ENCODE data around the gene GALNT16. TPM values are rescaled to one million over a fixed set of nuclear protein-coding genes. Genes with fewer than 3 reads are reported as not detected.

The GALNT16 gene
- total RNA-seq, 1 donor from 2014 or later: 0.11 TPM

GRCh38 chr14:69327507-69327906, 67.5 kb downstream of the GALNT16 start:
- intact Hi-C loops (cut with micrococcal nuclease): no loop called here
- Mint-ChIP-seq H3K27ac (no peak overlapping the region), H3K27me3 (ENCODE audit: low read depth) (no peaks in the 10 kb centered on the region), H3K4me3 (ENCODE audit: low read depth) (no peak overlapping the region), H3K36me3 (ENCODE audit: low read depth) (no peaks in the 10 kb centered on the region), H3K9me3 (no peaks in the 10 kb centered on the region), H3K4me1 (ENCODE audit: low read depth) (no peaks in the 10 kb centered on the region)
- no peak for DNase-seq (ENCODE audit: low spot score)

- intact Hi-C loops (cut with micrococcal nuclease): no loop called here
- Mint-ChIP-seq H3K4me1 (ENCODE audit: low read depth) (no peaks in the 10 kb centered on the region), H3K9me3 (no peaks in the 10 kb centered on the region), H3K36me3 (ENCODE audit: low read depth) (no peaks in the 10 kb centered on the region), H3K4me3 (ENCODE audit: low read depth) (no peak overlapping the region), H3K27ac (no peak overlapping the region), H3K27me3 (ENCODE audit: low read depth) (no peaks in the 10 kb centered on the region)
- DNase-seq (ENCODE audit: low spot score): no peak
These were observed 68.4 kb downstream of the GALNT16 start for GRCh38 chr14:69328317-69328716.

- Mint-ChIP-seq H3K27me3 (ENCODE audit: low read depth) (no peaks in the 10 kb centered on the region), H3K9me3 (no peaks in the 10 kb centered on the region), H3K4me3 (ENCODE audit: low read depth) (no peak overlapping the region), H3K27ac (no peak overlapping the region), H3K36me3 (ENCODE audit: low read depth) (no peaks in the 10 kb centered on the region), H3K4me1 (ENCODE audit: low read depth) (no peaks in the 10 kb centered on the region)
- intact Hi-C loops (cut with micrococcal nuclease): no loop called here
- no peak for DNase-seq (ENCODE audit: low spot score)
These were observed 68.8 kb downstream of the GALNT16 start for GRCh38 chr14:69328765-69329164.

GRCh38 chr14:69331206-69331605, 71.2 kb downstream of the GALNT16 start:
- DNase-seq (ENCODE audit: low spot score): no peak
- no peak overlapping the region for H3K27ac Mint-ChIP-seq

GRCh38 chr14:69332782-69333395, 72.9 kb downstream of the GALNT16 start:
- Mint-ChIP-seq H3K27me3 (ENCODE audit: low read depth) (peaks cover 3% of the 10 kb centered on the region), H3K27ac (no peak overlapping the region), H3K4me3 (ENCODE audit: low read depth) (no peak overlapping the region), H3K9me3 (no peaks in the 10 kb centered on the region), H3K4me1 (ENCODE audit: low read depth) (no peaks in the 10 kb centered on the region), H3K36me3 (ENCODE audit: low read depth) (no peaks in the 10 kb centered on the region)
- DNase-seq (ENCODE audit: low spot score): no peak
- intact Hi-C loops (cut with micrococcal nuclease): no loop called here

More at GRCh38 chr14:69331206-69331605, 71.2 kb downstream of the GALNT16 start:
- intact Hi-C loops (cut with micrococcal nuclease): no loop called here
- no peaks in the 10 kb centered on the region for H3K36me3 Mint-ChIP-seq (ENCODE audit: low read depth)
- no peaks in the 10 kb centered on the region for H3K9me3 Mint-ChIP-seq
- H3K27me3 Mint-ChIP-seq (ENCODE audit: low read depth): no peaks in the 10 kb centered on the region
- H3K4me1 Mint-ChIP-seq (ENCODE audit: low read depth): no peaks in the 10 kb centered on the region
- H3K4me3 Mint-ChIP-seq (ENCODE audit: low read depth): no peak overlapping the region

- intact Hi-C loops (cut with micrococcal nuclease): no loop called here
- no peak overlapping the region for H3K4me3 Mint-ChIP-seq (ENCODE audit: low read depth)
- no peaks in the 10 kb centered on the region for H3K4me1 Mint-ChIP-seq (ENCODE audit: low read depth)
- no peaks in the 10 kb centered on the region for H3K9me3 Mint-ChIP-seq
- no peak for DNase-seq (ENCODE audit: low spot score)
- no peak overlapping the region for H3K27ac Mint-ChIP-seq
- H3K36me3 Mint-ChIP-seq (ENCODE audit: low read depth): no peaks in the 10 kb centered on the region
- peaks cover 3% of the 10 kb centered on the region for H3K27me3 Mint-ChIP-seq (ENCODE audit: low read depth)
These were observed 73.9 kb downstream of the GALNT16 start for GRCh38 chr14:69333791-69334337.

GRCh38 chr14:69334576-69334975, 74.6 kb downstream of the GALNT16 start:
- no peaks in the 10 kb centered on the region for H3K4me1 Mint-ChIP-seq (ENCODE audit: low read depth)
- H3K27me3 Mint-ChIP-seq (ENCODE audit: low read depth): peaks cover 3% of the 10 kb centered on the region
- DNase-seq (ENCODE audit: low spot score): no peak
- H3K36me3 Mint-ChIP-seq (ENCODE audit: low read depth): no peaks in the 10 kb centered on the region
- no peak overlapping the region for H3K27ac Mint-ChIP-seq
- H3K9me3 Mint-ChIP-seq: no peaks in the 10 kb centered on the region
- H3K4me3 Mint-ChIP-seq (ENCODE audit: low read depth): no peak overlapping the region
- intact Hi-C loops (cut with micrococcal nuclease): no loop called here

GRCh38 chr14:69335371-69335771, 75.4 kb downstream of the GALNT16 start:
- Mint-ChIP-seq H3K4me1 (ENCODE audit: low read depth) (no peaks in the 10 kb centered on the region), H3K27me3 (ENCODE audit: low read depth) (peaks cover 3% of the 10 kb centered on the region), H3K4me3 (ENCODE audit: low read depth) (no peak overlapping the region), H3K9me3 (no peaks in the 10 kb centered on the region), H3K36me3 (ENCODE audit: low read depth) (no peaks in the 10 kb centered on the region), H3K27ac (no peak overlapping the region)
- DNase-seq (ENCODE audit: low spot score): no peak
- intact Hi-C loops (cut with micrococcal nuclease): no loop called here

GRCh38 chr14:69337984-69338383, 78.0 kb downstream of the GALNT16 start:
- Mint-ChIP-seq H3K4me1 (ENCODE audit: low read depth) (no peaks in the 10 kb centered on the region), H3K36me3 (ENCODE audit: low read depth) (no peaks in the 10 kb centered on the region), H3K9me3 (no peaks in the 10 kb centered on the region), H3K4me3 (ENCODE audit: low read depth) (no peak overlapping the region), H3K27ac (no peak overlapping the region), H3K27me3 (ENCODE audit: low read depth) (peaks cover 10% of the 10 kb centered on the region)
- intact Hi-C loops (cut with micrococcal nuclease): no loop called here
- DNase-seq (ENCODE audit: low spot score): no peak

- Mint-ChIP-seq H3K36me3 (ENCODE audit: low read depth) (no peaks in the 10 kb centered on the region), H3K9me3 (no peaks in the 10 kb centered on the region), H3K4me1 (ENCODE audit: low read depth) (no peaks in the 10 kb centered on the region), H3K4me3 (ENCODE audit: low read depth) (no peak overlapping the region), H3K27me3 (ENCODE audit: low read depth) (peaks cover 10% of the 10 kb centered on the region), H3K27ac (no peak overlapping the region)
- no peak for DNase-seq (ENCODE audit: low spot score)
- intact Hi-C loops (cut with micrococcal nuclease): no loop called here
These were observed 79.5 kb downstream of the GALNT16 start for GRCh38 chr14:69339426-69339825.

- H3K4me1 Mint-ChIP-seq (ENCODE audit: low read depth): no peaks in the 10 kb centered on the region
- peaks cover 7% of the 10 kb centered on the region for H3K27me3 Mint-ChIP-seq (ENCODE audit: low read depth)
- no peak overlapping the region for H3K4me3 Mint-ChIP-seq (ENCODE audit: low read depth)
- no peak overlapping the region for H3K27ac Mint-ChIP-seq
- no peaks in the 10 kb centered on the region for H3K9me3 Mint-ChIP-seq
- no peak for DNase-seq (ENCODE audit: low spot score)
- no peaks in the 10 kb centered on the region for H3K36me3 Mint-ChIP-seq (ENCODE audit: low read depth)
- intact Hi-C loops (cut with micrococcal nuclease): no loop called here
These were observed 83.1 kb downstream of the GALNT16 start for GRCh38 chr14:69342928-69343525.

GRCh38 chr14:69344171-69344570, 84.2 kb downstream of the GALNT16 start:
- Mint-ChIP-seq H3K9me3 (no peaks in the 10 kb centered on the region), H3K27ac (no peak overlapping the region), H3K36me3 (ENCODE audit: low read depth) (no peaks in the 10 kb centered on the region), H3K27me3 (ENCODE audit: low read depth) (peaks cover 7% of the 10 kb centered on the region), H3K4me1 (ENCODE audit: low read depth) (no peaks in the 10 kb centered on the region), H3K4me3 (ENCODE audit: low read depth) (no peak overlapping the region)
- intact Hi-C loops (cut with micrococcal nuclease): no loop called here
- no peak for DNase-seq (ENCODE audit: low spot score)

GRCh38 chr14:69345402-69345801, 85.4 kb downstream of the GALNT16 start:
- intact Hi-C loops (cut with micrococcal nuclease): no loop called here
- no peaks in the 10 kb centered on the region for H3K9me3 Mint-ChIP-seq
- no peaks in the 10 kb centered on the region for H3K4me1 Mint-ChIP-seq (ENCODE audit: low read depth)

More at GRCh38 chr14:69345402-69345801, 85.4 kb downstream of the GALNT16 start:
- DNase-seq (ENCODE audit: low spot score): no peak
- Mint-ChIP-seq H3K27me3 (ENCODE audit: low read depth) (peaks cover 9% of the 10 kb centered on the region), H3K36me3 (ENCODE audit: low read depth) (no peaks in the 10 kb centered on the region), H3K27ac (no peak overlapping the region), H3K4me3 (ENCODE audit: low read depth) (no peak overlapping the region)
